Measurements from ENCODE around the gene ABLIM1. TPM values are rescaled to one million over a fixed set of nuclear protein-coding genes. Genes with fewer than 3 reads are reported as not detected.

The ABLIM1 gene
- total RNA-seq, 1 experiment from 2014 or later: 274 TPM

- no peak for DNase-seq (ENCODE audit: low read depth, low spot score)
- Histone ChIP-seq H3K27me3 (ENCODE audit: control insufficient read depth, insufficient read depth, low read length) (no peaks in the 10 kb centered on the region), H3K4me3 (ENCODE audit: low read depth in 2 of 2, low read length in 2 of 2) (no peak overlapping the region), H3K36me3 (ENCODE audit: control insufficient read depth, insufficient read depth, low read length) (peaks cover 6% of the 10 kb centered on the region; the same call in 1 of the 2 replicates), H3K9me3 (ENCODE audit: control insufficient read depth, insufficient read depth, low read depth, low read length) (no peaks in the 10 kb centered on the region), H3K27ac (ENCODE audit: low read length) (no peak overlapping the region), H3K4me1 (ENCODE audit: control insufficient read depth, insufficient read depth, low read length) (peaks cover 4% of the 10 kb centered on the region; the same call in 1 of the 2 replicates)
- ChIA-PET POLR2A (interaction anchor here (0.8 kb wide), 1 partner anchor 78 kb away, joined by 3 read pairs; no protein-coding TSS in a partner anchor), CTCF (no interaction called here)
- no peak for ATAC-seq
- TF ChIP-seq CTCF (IDR thresholded peaks at IDR 0.05) (no peak), TCF7L2 (IDR thresholded peaks at IDR 0.05; ENCODE audit: low read depth, low read length) (no peak), SIN3A (IDR thresholded peaks at IDR 0.05; ENCODE audit: borderline replicate concordance, insufficient read depth, low read depth, low read length) (no peak), POLR2AphosphoS5 (IDR thresholded peaks at IDR 0.05; ENCODE audit: low read depth, low read length) (no peak)
- in situ Hi-C loops (cut with HindIII; ENCODE audit: low pct_unique_long_range_greater_than_20kb, low sequenced_read_pairs): no loop called here
- intact Hi-C loops (cut with micrococcal nuclease; ENCODE audit: unreplicated experiment): loop anchor here (10.0 kb wide), 1 partner anchor 157 kb away; no protein-coding TSS in a partner anchor
- BruUV-seq (replicated peaks): TSS peak; percentile 29
These were observed 179.8 kb downstream of the ABLIM1 start for GRCh38 chr10:114478281-114478680.

GRCh38 chr10:114477285-114477684 is 180.8 kb downstream of the ABLIM1 start:
- ATAC-seq (no peak), DNase-seq (ENCODE audit: low read depth, low spot score) (no peak)
- no peak overlapping the region for H3K4me3 ChIP-seq (ENCODE audit: low read depth in 2 of 2, low read length in 2 of 2)
- CTCF ChIA-PET: no interaction called here
- TF ChIP-seq POLR2AphosphoS5 (IDR thresholded peaks at IDR 0.05; ENCODE audit: low read depth, low read length): no peak
- TF ChIP-seq CTCF (IDR thresholded peaks at IDR 0.05): no peak
- no peak for TF ChIP-seq REST (IDR thresholded peaks at IDR 0.05; ENCODE audit: insufficient read depth in 1 of 2, low read depth in 2 of 2, low read length in 1 of 2)
- no peak for TF ChIP-seq SIN3A (IDR thresholded peaks at IDR 0.05; ENCODE audit: borderline replicate concordance, insufficient read depth, low read depth, low read length)
- no peak for TF ChIP-seq TCF7L2 (IDR thresholded peaks at IDR 0.05; ENCODE audit: low read depth, low read length)
- no peaks in the 10 kb centered on the region for H3K9me3 ChIP-seq (ENCODE audit: control insufficient read depth, insufficient read depth, low read depth, low read length)
- no peaks in the 10 kb centered on the region for H3K27me3 ChIP-seq (ENCODE audit: control insufficient read depth, insufficient read depth, low read length)
- POLR2A ChIA-PET: interaction anchor here (0.6 kb wide), 1 partner anchor 344 kb away, joined by 12 read pairs; the partner anchor contains the start of gene FHIP2A
- BruUV-seq (replicated peaks): no TSS peak
- intact Hi-C loops (cut with micrococcal nuclease; ENCODE audit: unreplicated experiment) (loop anchor here (10.0 kb wide), 1 partner anchor 158 kb away; no protein-coding TSS in a partner anchor), in situ Hi-C loops (cut with HindIII; ENCODE audit: low pct_unique_long_range_greater_than_20kb, low sequenced_read_pairs) (no loop called here)
- no peak overlapping the region for H3K27ac ChIP-seq (ENCODE audit: low read length)
- H3K36me3 ChIP-seq (ENCODE audit: control insufficient read depth, insufficient read depth, low read length): peaks cover 6% of the 10 kb centered on the region; the same call in 1 of the 2 replicates
- peaks cover 14% of the 10 kb centered on the region for H3K4me1 ChIP-seq (ENCODE audit: control insufficient read depth, insufficient read depth, low read length)

Data from Panc1 (cell line).